Measurements from ENCODE around the gene LAG3. TPM values are rescaled to one million over a fixed set of nuclear protein-coding genes. Genes with fewer than 3 reads are reported as not detected.

LAG3 gene
- not detected in 2 replicates for total RNA-seq

DNA sequence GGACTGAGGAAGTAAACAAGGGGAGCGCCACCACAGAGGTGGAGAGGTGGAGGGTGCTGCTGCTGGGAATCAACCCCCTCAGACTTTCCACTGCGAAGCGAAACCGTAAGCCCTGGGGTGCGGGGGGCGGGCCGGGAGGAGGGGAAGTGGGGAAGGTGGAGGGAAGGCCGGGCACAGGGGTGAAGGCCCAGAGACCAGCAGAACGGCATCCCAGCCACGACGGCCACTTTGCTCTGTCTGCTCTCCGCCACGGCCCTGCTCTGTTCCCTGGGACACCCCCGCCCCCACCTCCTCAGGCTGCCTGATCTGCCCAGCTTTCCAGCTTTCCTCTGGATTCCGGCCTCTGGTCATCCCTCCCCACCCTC is at the start of gene LAG3:
LAG3 (plus strand) TSS at position 190 of the 365 bp plus-strand sequence. CDS start 333 bp downstream, outside the sequence.
- TF ChIP-seq CTCF (conservative IDR thresholded peaks at IDR 0.05; ENCODE audit: low read depth, low read length): no peak
- no peak for DNase-seq (ENCODE audit: low read depth)
- H3K4me3 ChIP-seq (ENCODE audit: low read depth, low read length): no peak within 1 kb of the TSS

DNA sequence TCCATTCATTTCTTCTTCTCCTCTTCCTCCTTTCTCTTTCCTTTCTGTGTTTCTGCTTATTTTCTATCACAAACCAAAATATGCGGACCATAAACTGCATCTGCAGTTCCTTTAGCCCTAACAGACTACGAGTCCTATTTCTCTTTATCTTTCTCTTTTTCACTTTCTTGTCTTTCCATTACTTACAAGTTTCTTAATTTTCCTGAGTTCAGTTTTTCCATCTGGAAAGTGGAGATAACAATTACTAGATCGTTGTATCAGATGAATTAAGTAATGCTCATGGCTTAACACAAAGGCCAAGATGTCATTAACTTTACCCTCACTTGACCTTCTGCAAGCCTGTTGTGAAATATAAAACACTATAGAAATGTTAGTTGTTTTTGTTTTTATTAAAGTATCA is 49.5 kb upstream of the LAG3 start:
- H3K4me3 ChIP-seq (ENCODE audit: low read depth, low read length): no peak overlapping the region
- DNase-seq (ENCODE audit: low read depth): no peak
- TF ChIP-seq CTCF (conservative IDR thresholded peaks at IDR 0.05; ENCODE audit: low read depth, low read length): no peak

DNA sequence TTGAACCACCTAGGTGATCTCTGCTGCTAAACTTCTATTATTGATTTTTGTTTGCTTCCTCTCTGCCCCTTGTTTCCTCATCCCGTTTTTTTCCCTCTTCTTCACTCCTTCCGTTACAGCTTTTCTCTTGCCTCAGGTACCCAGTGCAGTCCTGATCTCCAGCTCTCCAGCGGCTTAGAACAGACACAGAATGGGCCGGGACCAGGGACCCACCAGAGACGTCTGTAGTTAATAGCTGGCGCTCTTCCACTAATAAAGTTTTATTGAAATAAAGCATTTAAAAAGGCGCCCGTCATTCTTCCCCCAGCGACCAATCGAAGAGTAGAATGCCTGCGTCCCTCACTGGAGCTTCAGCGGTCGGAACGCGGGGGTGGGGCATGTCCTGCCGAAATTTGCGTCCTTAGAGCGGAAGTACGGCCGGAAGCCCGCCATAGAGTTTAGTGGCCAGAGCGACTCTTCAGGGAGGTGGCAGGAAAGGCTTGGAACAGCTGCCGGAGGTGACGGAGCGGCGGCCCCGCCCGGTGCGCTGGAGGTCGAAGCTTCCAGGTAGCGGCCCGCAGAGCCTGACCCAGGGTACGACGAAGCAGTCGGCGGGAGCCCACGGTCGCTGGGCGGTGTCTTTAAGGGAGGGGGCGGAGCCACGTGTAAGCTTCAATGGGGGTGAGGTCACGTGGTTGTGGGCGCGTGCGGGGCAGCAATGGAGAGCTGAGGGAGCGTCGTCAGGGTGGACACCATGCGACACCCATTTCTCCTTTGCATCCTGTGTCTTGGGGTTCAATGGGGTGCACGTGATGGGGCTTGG is 48.5 kb upstream of the LAG3 start, which contains the start of gene COPS7A:
COPS7A (plus strand) TSS at position 440 of the 802 bp plus-strand sequence. CDS start 611 bp downstream, outside the sequence.
- TF ChIP-seq CTCF (conservative IDR thresholded peaks at IDR 0.05; ENCODE audit: low read depth, low read length): no peak
- peak within 1 kb of the TSS; percentile 71 for H3K4me3 ChIP-seq (ENCODE audit: low read depth, low read length)
- DNase-seq (ENCODE audit: low read depth): peak; percentile 87

GRCh38 chr12:6724409-6724797 is 47.9 kb upstream of the LAG3 start:
- no peak for DNase-seq (ENCODE audit: low read depth)
- peak overlapping the region; percentile 71 for H3K4me3 ChIP-seq (ENCODE audit: low read depth, low read length)
- TF ChIP-seq CTCF (conservative IDR thresholded peaks at IDR 0.05; ENCODE audit: low read depth, low read length): no peak

- no peak for TF ChIP-seq CTCF (conservative IDR thresholded peaks at IDR 0.05; ENCODE audit: low read depth, low read length)
Observed at GRCh38 chr12:6725350-6725749, 47.0 kb upstream of the LAG3 start.

DNA sequence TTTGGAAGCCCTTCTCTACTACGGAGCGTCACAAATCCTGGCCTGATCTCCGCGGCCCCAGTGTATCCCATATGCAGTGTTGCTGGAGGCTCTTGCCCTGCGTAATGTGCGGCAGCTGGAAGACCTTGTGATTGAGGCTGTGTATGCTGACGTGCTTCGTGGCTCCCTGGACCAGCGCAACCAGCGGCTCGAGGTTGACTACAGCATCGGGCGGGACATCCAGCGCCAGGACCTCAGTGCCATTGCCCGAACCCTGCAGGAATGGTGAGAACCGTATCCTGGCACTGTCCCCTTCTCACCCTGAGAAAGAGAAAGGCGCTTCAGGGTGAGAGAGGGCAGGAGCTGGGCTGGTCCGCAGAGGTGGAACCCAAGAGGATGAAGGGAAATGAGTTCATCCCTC is 43.1 kb upstream of the LAG3 start:
- TF ChIP-seq CTCF (conservative IDR thresholded peaks at IDR 0.05; ENCODE audit: low read depth, low read length): no peak
- H3K4me3 ChIP-seq (ENCODE audit: low read depth, low read length): no peak overlapping the region
- DNase-seq (ENCODE audit: low read depth): no peak

More at GRCh38 chr12:6725350-6725749, 47.0 kb upstream of the LAG3 start:
- no peak overlapping the region for H3K4me3 ChIP-seq (ENCODE audit: low read depth, low read length)
- no peak for DNase-seq (ENCODE audit: low read depth)

DNA sequence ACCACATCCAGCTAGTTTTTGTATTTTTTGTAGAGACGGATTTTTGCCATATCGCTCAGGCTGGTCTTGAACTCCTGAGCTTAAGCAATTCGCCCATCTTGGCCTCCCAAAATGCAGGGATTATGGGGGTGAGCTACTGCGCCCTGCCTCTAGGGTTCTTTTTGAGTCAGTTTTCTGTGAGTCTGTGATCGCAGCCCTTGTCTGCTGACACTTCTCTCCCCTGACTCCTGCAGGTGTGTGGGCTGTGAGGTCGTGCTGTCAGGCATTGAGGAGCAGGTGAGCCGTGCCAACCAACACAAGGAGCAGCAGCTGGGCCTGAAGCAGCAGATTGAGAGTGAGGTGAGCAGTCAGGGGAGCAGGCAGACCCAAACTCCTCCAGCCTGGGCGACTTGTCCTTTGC is 42.2 kb upstream of the LAG3 start:
- DNase-seq (ENCODE audit: low read depth): no peak
- H3K4me3 ChIP-seq (ENCODE audit: low read depth, low read length): no peak overlapping the region
- TF ChIP-seq CTCF (conservative IDR thresholded peaks at IDR 0.05; ENCODE audit: low read depth, low read length): no peak
